GM23338 (cell line): ENCODE data around the gene SORCS2.

Experiments
- CTCF ChIP-seq, 2 experiments: fragments of 200-600 bp in 1 of 2; sonication (generic) in 1 of 2; conservative IDR thresholded peaks; 2 replicates each; pipeline versions ENCODE4 v1.5.1 to v1.6.1; 2016 to 2017; ENCODE audit warnings: antibody characterized with exemption in 2 of 2, low read depth in 2 of 2, mild to moderate bottlenecking in 2 of 2, moderate library complexity in 1 of 2
- TF ChIP-seq, protein P1 (sequence below): IDR thresholded peaks from one replicate; pipeline ENCODE4 v1.6.1; 2018; ENCODE audit warnings: antibody characterized with exemption; ENCODE audit not compliant: unreplicated experiment

- TF ChIP-seq CTCF (conservative IDR thresholded peaks at IDR 0.05; ENCODE audit: low read depth in 2 of 2), result no peak
- TF ChIP-seq, protein P1, sequence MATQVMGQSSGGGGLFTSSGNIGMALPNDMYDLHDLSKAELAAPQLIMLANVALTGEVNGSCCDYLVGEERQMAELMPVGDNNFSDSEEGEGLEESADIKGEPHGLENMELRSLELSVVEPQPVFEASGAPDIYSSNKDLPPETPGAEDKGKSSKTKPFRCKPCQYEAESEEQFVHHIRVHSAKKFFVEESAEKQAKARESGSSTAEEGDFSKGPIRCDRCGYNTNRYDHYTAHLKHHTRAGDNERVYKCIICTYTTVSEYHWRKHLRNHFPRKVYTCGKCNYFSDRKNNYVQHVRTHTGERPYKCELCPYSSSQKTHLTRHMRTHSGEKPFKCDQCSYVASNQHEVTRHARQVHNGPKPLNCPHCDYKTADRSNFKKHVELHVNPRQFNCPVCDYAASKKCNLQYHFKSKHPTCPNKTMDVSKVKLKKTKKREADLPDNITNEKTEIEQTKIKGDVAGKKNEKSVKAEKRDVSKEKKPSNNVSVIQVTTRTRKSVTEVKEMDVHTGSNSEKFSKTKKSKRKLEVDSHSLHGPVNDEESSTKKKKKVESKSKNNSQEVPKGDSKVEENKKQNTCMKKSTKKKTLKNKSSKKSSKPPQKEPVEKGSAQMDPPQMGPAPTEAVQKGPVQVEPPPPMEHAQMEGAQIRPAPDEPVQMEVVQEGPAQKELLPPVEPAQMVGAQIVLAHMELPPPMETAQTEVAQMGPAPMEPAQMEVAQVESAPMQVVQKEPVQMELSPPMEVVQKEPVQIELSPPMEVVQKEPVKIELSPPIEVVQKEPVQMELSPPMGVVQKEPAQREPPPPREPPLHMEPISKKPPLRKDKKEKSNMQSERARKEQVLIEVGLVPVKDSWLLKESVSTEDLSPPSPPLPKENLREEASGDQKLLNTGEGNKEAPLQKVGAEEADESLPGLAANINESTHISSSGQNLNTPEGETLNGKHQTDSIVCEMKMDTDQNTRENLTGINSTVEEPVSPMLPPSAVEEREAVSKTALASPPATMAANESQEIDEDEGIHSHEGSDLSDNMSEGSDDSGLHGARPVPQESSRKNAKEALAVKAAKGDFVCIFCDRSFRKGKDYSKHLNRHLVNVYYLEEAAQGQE, result no peak
These were observed 286.3 kb downstream of the SORCS2 start for GRCh38 chr4:7478665-7479064.
